Cardiac septum (tissue), 1 donor: Measurements from ENCODE around the gene AMBRA1. TPM values are rescaled to one million over a fixed set of nuclear protein-coding genes. Genes with fewer than 3 reads are reported as not detected.

Source experiments
- DNase-seq: peaks from one replicate; pipeline ENCODE4 v3.0.0-alpha.2; 2020; ENCODE audit warnings: low spot score
- intact Hi-C: fragments of 100-400 bp; cut with DNase I; formaldehyde crosslinking; loops from one replicate; pipeline ENCODE4 v1.14.0; 2022
- total RNA-seq: library from RNA; stranded (reverse); fragmentation: NEBNext Ultra II Directional; extraction: Animal tissue kit (Norgen Biotek cat#: 25700); gene quantifications from one replicate; pipeline ENCODE4 v1.2.1, GENCODE V29; 2021
- donor health status: DM: no; HTN: no; CAD: no.

The AMBRA1 gene
- total RNA-seq, 1 donor from 2014 or later = 18.0 TPM

GRCh38 chr11:46456269-46457001, 137.4 kb downstream of the AMBRA1 start:
- DNase-seq = no peak
- intact Hi-C loops = no loop called here

GRCh38 chr11:46455834-46456233, 138.0 kb downstream of the AMBRA1 start:
- intact Hi-C loops = no loop called here
- no peak for DNase-seq

- DNase-seq = no peak
- intact Hi-C loops = no loop called here
Measured at GRCh38 chr11:46452918-46453517, 140.8 kb downstream of the AMBRA1 start.

- no peak for DNase-seq
- intact Hi-C loops = no loop called here
Measured at GRCh38 chr11:46451759-46452158, 142.1 kb downstream of the AMBRA1 start.

- intact Hi-C loops = no loop called here
- DNase-seq = no peak
Measured at GRCh38 chr11:46450846-46451477, 142.9 kb downstream of the AMBRA1 start.

- intact Hi-C loops = no loop called here
- DNase-seq = no peak
Measured at GRCh38 chr11:46447544-46447943, 146.3 kb downstream of the AMBRA1 start.

GRCh38 chr11:46445920-46446771, 147.7 kb downstream of the AMBRA1 start:
- intact Hi-C loops = no loop called here
- DNase-seq = no peak

GRCh38 chr11:46445192-46445919, 148.5 kb downstream of the AMBRA1 start:
- intact Hi-C loops = no loop called here
- DNase-seq = no peak

GRCh38 chr11:46444305-46444704, 149.5 kb downstream of the AMBRA1 start:
- DNase-seq = no peak
- intact Hi-C loops = no loop called here

- no peak for DNase-seq
- intact Hi-C loops = no loop called here
Measured at GRCh38 chr11:46438211-46438610, 155.6 kb downstream of the AMBRA1 start.

- DNase-seq = no peak
- intact Hi-C loops = no loop called here
Measured at GRCh38 chr11:46437122-46437689, 156.6 kb downstream of the AMBRA1 start.

GRCh38 chr11:46436113-46436512, 157.7 kb downstream of the AMBRA1 start:
- intact Hi-C loops = no loop called here
- DNase-seq = no peak

GRCh38 chr11:46435679-46436078, 158.1 kb downstream of the AMBRA1 start:
- intact Hi-C loops = no loop called here
- DNase-seq = no peak

GRCh38 chr11:46431211-46431610, 162.6 kb downstream of the AMBRA1 start:
- intact Hi-C loops = no loop called here
- DNase-seq = no peak

- intact Hi-C loops = no loop called here
- DNase-seq = no peak
Measured at GRCh38 chr11:46429717-46430116, 164.1 kb downstream of the AMBRA1 start.

GRCh38 chr11:46427364-46427763, 166.5 kb downstream of the AMBRA1 start:
- no peak for DNase-seq
- intact Hi-C loops = no loop called here

GRCh38 chr11:46426233-46426991, 167.4 kb downstream of the AMBRA1 start:
- no peak for DNase-seq
- intact Hi-C loops = no loop called here

GRCh38 chr11:46422588-46422987, 171.2 kb downstream of the AMBRA1 start:
- DNase-seq = no peak
- intact Hi-C loops = no loop called here
